Kidney (tissue), 14 donors: Measurements from ENCODE around the gene GUK1. TPM values are rescaled to one million over a fixed set of nuclear protein-coding genes. Genes with fewer than 3 reads are reported as not detected.

Source experiments
- DNase-seq, 5 donors: peaks; one replicate each; pipeline ENCODE4 v3.0.0-alpha.2; 2013 to 2020
- FAIRE-seq: peaks from 2 replicates; lab custom pipeline; 2012; peaks lifted over from hg19 to GRCh38; lab: Jason Lieb, UNC
- H3K27ac ChIP-seq, 2 donors: one replicate each; pipeline ENCODE4 v1.7.0; 2013; ENCODE audit warnings: low read depth in 2 of 2, low read length in 2 of 2, inconsistent platforms in 1 of 2
- H3K27me3 ChIP-seq: one replicate; pipeline ENCODE4 v1.7.1; 2013; ENCODE audit warnings: low read length, inconsistent platforms; ENCODE audit not compliant: control insufficient read depth, insufficient read depth
- H3K36me3 ChIP-seq, 3 donors: one replicate each; pipeline versions ENCODE4 v1.7.0 to v1.7.1; 2013; ENCODE audit warnings: low read length in 3 of 3, control low read depth in 1 of 3, inconsistent platforms in 1 of 3; ENCODE audit not compliant: insufficient read depth in 3 of 3, control insufficient read depth in 2 of 3
- H3K4me1 ChIP-seq, 3 donors: one replicate each; pipeline versions ENCODE4 v1.7.0 to v1.7.1; 2013; ENCODE audit warnings: low read length in 3 of 3, inconsistent platforms in 1 of 3, low read depth in 1 of 3; ENCODE audit not compliant: control insufficient read depth in 2 of 3, insufficient read depth in 2 of 3
- H3K4me3 ChIP-seq, 3 donors: one replicate each; pipeline versions ENCODE4 v1.7.0 to v1.8.1; 2013; ENCODE audit warnings: low read length in 3 of 3, control low read depth in 1 of 3, inconsistent platforms in 1 of 3
- H3K9ac ChIP-seq, 3 donors: one replicate each; pipeline versions ENCODE4 v1.7.0 to v1.7.1; 2013; ENCODE audit warnings: low read length in 3 of 3, control low read depth in 1 of 3, inconsistent platforms in 1 of 3
- H3K9me3 ChIP-seq, 3 donors: one replicate each; pipeline versions ENCODE4 v1.7.0 to v1.7.1; 2013; ENCODE audit warnings: low read length in 3 of 3, control low read depth in 1 of 3, inconsistent platforms in 1 of 3; ENCODE audit not compliant: control insufficient read depth in 2 of 3, insufficient read depth in 1 of 3
- intact Hi-C: fragments of 100-400 bp; cut with DNase I; formaldehyde crosslinking; loops from one replicate; pipeline ENCODE4 v1.11.1; 2022
- polyA plus RNA-seq: library from polyadenylated mRNA; stranded (reverse); fragments of 350-450 nt; fragmentation: Illumina TruSeq; extraction: RNeasy Lipid Tissue Mini Kit (QIAGEN cat#74804); gene quantifications from one replicate; pipeline ENCODE4 v1.2.3, GENCODE V29; 2014; ENCODE audit warnings: low read depth, low replicate concordance; ENCODE audit not compliant: insufficient read depth
- total RNA-seq: library from RNA; stranded (reverse); fragmentation: NEBNext Ultra II Directional; extraction: Animal tissue kit (Norgen Biotek cat#: 25700); gene quantifications from one replicate; pipeline ENCODE4 v1.2.1, GENCODE V29; 2021
- TF ChIP-seq, protein P1 (sequence below): IDR thresholded peaks from 3 replicates; pipeline ENCODE4 v1.5.1; 2012; ENCODE audit warnings: mild to moderate bottlenecking, moderate library complexity, borderline replicate concordance; ENCODE audit not compliant: insufficient read depth; ENCODE audit errors: extremely low read depth
- donor health status: control.
- donor health status: control.
- donor health status: control.
- donor health status: control.
- donor health status: control.
- donor health status: DM: yes; HTN: yes; CAD: no.
- donor health status: Normal renal cell carcinoma (clear cell type).

GUK1 gene
- total and polyA plus RNA-seq, 2 donors from 2014 or later = 221 to 410 TPM

DNA sequence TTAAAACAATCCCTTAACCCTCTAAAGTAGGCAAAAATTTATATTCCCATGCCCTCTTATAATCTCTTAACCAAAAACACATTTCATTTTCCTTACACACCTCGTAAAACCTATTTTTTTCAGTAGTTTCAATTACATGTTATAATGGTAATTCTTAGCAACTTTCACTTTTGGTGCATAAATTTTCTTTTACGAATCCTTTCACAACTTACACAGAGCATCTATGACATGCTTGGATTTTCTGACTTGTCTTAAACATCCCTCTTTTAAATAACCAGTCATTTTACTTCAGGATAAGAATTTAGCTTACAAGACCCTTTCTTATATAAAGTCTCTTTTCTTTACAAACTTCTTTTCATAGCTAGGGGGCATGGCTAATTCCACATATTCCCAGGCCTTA is 22.0 kb upstream of the GUK1 start:
- Histone ChIP-seq H3K9me3 (no peaks in the 10 kb centered on the region), H3K27ac (no peak overlapping the region), H3K9ac (no peak overlapping the region), H3K36me3 (no peaks in the 10 kb centered on the region), H3K4me3 (no peak overlapping the region), H3K4me1 (no peaks in the 10 kb centered on the region), H3K27me3 (no peaks in the 10 kb centered on the region)
- intact Hi-C loops = no loop called here
- FAIRE-seq (no peak), DNase-seq (no peak)
- TF ChIP-seq, protein P1, sequence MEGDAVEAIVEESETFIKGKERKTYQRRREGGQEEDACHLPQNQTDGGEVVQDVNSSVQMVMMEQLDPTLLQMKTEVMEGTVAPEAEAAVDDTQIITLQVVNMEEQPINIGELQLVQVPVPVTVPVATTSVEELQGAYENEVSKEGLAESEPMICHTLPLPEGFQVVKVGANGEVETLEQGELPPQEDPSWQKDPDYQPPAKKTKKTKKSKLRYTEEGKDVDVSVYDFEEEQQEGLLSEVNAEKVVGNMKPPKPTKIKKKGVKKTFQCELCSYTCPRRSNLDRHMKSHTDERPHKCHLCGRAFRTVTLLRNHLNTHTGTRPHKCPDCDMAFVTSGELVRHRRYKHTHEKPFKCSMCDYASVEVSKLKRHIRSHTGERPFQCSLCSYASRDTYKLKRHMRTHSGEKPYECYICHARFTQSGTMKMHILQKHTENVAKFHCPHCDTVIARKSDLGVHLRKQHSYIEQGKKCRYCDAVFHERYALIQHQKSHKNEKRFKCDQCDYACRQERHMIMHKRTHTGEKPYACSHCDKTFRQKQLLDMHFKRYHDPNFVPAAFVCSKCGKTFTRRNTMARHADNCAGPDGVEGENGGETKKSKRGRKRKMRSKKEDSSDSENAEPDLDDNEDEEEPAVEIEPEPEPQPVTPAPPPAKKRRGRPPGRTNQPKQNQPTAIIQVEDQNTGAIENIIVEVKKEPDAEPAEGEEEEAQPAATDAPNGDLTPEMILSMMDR = no peak

DNA sequence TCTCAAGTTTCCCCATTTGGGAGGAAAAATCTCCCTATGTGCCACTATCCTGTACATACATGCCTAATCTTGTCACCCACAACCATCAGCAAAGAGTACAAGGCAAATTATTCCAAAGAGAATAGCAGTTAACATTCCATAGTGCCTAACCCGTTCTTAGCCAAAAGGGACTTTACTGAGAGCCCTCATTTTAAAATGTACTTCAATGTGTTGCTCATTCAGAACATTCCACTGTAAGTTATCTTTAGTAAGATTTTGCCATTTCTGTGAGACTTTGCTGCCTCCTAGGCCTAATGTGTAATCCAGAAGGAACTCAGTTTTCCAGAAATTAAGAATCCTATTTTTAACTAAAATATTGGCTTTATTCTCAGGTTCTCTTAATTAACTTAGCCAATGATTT is 19.7 kb upstream of the GUK1 start:
- H3K9me3 ChIP-seq = no peaks in the 10 kb centered on the region
- no peak overlapping the region for H3K4me3 ChIP-seq
- H3K36me3 ChIP-seq = no peaks in the 10 kb centered on the region
- no peak overlapping the region for H3K27ac ChIP-seq
- TF ChIP-seq, protein P1 = no peak
- FAIRE-seq = no peak
- DNase-seq = no peak
- no peaks in the 10 kb centered on the region for H3K4me1 ChIP-seq
- no peak overlapping the region for H3K9ac ChIP-seq
- intact Hi-C loops = no loop called here
- no peaks in the 10 kb centered on the region for H3K27me3 ChIP-seq

DNA sequence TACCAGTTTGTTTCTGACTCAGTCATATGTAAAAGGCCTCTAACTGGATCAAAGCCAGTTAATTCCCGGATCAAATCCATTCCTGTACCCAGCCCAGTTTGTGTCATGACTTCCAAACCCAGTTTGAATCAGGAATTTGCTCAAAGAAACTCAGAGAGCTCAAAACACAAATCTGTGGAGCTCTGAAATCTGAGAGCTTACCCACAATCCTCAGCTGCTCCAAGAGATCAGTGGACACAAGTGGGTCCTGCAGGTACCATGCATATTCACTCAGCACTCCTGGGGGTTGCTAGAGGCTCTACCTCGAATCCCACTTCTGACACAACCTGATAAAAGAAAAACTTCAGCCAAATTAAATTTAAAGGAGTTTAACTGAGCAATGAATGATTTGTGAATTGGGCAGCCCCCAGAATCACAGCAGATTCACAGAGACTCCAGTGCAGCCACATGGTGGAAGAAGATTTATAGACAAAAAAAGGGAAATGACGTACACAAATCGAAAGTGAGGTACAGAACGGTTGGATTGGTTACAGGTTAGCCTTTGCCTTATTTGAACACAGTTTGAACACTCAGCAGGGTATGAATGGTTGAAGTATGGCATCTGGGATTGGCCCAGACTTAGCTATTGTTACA is 19.1 kb upstream of the GUK1 start:
- intact Hi-C loops = no loop called here
- no peak overlapping the region for H3K27ac ChIP-seq
- no peak for FAIRE-seq

More for the DNA sequence above, 19.1 kb upstream of the GUK1 start:
- TF ChIP-seq, protein P1 = no peak
- H3K4me3 ChIP-seq = no peak overlapping the region
- H3K4me1 ChIP-seq = no peaks in the 10 kb centered on the region
- no peaks in the 10 kb centered on the region for H3K36me3 ChIP-seq
- H3K9me3 ChIP-seq = no peaks in the 10 kb centered on the region
- DNase-seq = no peak
- no peaks in the 10 kb centered on the region for H3K27me3 ChIP-seq
- H3K9ac ChIP-seq = no peak overlapping the region
